SK-N-SH treated with all-trans-retinoic acid at 6 μM for 48 hours (cell line): ENCODE measurements around the gene EIF3CL.
"Not testable (repeated sequence)": the region's sequence is repeated elsewhere in the genome, so short reads cannot be mapped to it uniquely, and the experiment has no call there.

Experiments
- ATAC-seq: fragments of 200-7000 bp; cut with Tn5 transposase; 3 replicates; pipeline ENCODE4 v1.9.1; 2020; ENCODE audit warnings: mild to moderate bottlenecking, moderate library complexity

Gene EIF3CL

DNA sequence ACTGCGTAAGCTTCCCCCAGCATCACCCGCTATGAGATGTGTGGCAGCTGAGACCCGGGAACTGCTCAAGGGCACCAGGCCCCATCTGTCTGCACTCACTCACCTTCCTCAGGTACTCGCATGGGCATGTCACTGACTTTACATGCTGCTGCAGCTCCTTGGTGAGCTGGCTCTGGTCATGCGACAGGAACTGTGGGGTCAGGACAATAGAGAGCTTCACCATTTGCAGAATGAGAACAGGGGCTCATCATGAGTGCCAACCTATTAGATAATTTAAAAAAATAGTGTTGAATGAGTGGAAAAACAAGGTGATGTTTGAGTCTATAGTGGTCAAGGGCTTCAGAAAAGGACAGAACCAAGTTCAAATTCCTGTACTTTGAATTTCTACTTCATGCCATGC lies 41.0 kb downstream of the EIF3CL start:
- ATAC-seq, result not testable (repeated sequence)

GRCh38 chr16:28338230-28338629 lies 65.4 kb downstream of the EIF3CL start:
- ATAC-seq, result not testable (repeated sequence)

- ATAC-seq, result not testable (repeated sequence)
Measured at GRCh38 chr16:28336940-28337710, 66.5 kb downstream of the EIF3CL start.

DNA sequence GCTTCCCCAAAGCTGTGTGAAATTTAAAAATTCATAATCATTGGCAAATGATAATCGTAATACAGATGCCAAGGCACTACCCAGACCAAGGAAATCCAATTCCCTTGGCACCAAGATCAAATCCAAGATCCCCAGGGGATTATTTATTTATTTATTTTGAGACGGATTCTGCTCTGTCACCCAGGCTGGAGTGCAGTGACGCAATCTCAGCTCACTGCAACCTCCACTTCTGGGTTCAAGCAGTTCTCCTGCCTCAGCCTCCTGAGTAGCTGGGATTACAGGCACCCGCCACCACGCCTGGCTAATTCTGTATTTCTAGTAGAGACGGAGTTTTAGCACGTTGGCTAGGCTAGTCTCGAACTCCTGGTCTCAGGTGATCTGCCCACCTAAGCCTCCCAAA lies 68.0 kb downstream of the EIF3CL start:
- not testable (repeated sequence) for ATAC-seq

- ATAC-seq, result not testable (repeated sequence)
Measured at GRCh38 chr16:28332632-28333031, 71.0 kb downstream of the EIF3CL start.

GRCh38 chr16:28330981-28331380 lies 72.7 kb downstream of the EIF3CL start:
- ATAC-seq, result not testable (repeated sequence)

GRCh38 chr16:28330232-28330631 lies 73.4 kb downstream of the EIF3CL start:
- peak; percentile 66; the same call in 2 of the 3 replicates for ATAC-seq
